Non-pigmented ciliary epithelial cell (primary cell): ENCODE measurements around the gene PDE7B.

ENCODE experiments used
- DNase-seq: peaks from one replicate; pipeline ENCODE4 v3.0.0-alpha.2; 2010; ENCODE audit warnings: low read depth

PDE7B gene

DNA sequence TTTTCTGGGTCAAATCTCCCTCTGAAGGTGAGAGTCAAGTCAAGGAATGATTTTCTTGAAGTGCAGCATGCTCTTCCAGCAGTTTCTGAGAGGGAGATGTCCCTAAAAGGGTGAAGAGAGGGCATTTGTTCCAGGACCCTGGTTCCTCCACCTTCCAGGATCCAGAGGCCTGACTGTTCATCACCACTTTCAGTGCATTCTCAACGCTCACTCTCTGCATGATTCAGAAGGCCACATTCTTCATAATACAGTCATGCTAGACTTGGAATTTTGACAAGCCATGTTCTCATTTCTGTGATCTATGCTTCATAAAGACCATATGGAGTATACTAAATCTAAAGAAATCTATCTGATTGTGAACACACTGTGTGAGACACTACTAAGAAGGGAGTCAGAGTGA lies 85.1 kb downstream of the PDE7B start:
- DNase-seq = peak; percentile 97

DNA sequence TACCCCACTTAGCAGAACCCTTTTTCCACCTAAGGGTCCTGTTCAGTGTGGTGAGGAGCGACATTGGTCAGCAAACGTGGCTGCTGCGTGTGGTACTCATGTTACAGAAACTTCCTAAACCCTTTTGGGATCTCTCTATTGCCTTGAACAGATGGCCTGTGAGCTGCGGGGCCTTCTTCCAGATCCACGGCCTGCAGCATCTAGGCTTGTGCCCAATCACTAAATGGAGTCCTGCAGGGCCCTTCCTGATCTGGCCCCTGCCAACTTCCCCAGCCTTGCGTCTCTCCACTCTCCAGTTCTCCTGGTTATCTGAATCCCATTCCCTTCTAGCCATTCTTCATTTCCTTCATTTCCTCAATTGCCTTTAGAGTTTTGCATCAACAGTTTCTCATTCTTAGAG lies 85.6 kb downstream of the PDE7B start:
- DNase-seq = no peak

DNA sequence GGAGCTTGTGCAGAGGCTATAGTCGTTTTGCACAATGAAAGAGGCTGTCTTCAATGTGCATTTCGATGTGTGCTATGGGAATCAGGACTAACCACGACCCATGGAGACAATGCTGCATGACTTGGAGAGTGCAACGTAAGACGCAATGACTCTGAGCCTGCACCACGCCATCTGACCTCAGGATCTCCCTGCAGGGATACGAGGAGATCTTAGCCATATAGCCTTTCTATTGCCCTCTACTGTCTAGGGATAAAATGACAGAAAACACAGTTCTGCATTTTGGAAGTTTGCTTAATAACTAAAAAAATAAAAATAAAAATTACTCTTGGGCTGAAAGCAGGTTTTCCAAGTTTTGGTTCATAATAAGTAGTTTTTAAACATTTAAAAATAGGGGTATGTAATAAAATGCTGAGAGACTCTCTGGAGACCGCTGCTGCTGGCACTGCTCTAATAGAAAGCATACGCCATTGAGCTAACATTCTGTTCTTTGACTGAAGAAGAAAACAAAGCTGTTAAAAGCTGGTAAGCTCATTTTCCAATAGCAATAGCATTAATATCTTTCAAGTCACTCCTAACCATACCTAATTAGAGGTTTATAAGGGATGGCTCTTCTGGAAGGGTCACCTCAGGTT lies 87.2 kb downstream of the PDE7B start:
- no peak for DNase-seq

DNA sequence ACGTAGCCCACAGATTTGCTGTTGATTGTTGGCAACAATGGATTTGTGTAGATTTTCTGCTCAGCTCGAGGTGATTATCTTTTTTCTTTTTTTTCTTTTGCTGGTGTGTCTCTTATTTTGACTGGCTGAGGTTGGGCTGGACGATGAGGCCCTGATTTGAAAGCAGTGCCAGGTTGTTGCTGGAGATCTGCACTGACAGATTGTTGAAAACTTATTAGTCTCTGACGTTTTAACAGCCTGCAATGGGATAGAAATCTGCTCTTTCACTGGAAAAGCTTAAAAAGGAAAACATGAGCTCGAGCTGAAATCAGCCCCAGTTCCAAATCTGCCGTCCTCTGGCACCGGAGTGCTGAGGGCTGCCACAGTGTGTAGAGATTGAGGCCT lies 87.7 kb downstream of the PDE7B start:
- no peak for DNase-seq

DNA sequence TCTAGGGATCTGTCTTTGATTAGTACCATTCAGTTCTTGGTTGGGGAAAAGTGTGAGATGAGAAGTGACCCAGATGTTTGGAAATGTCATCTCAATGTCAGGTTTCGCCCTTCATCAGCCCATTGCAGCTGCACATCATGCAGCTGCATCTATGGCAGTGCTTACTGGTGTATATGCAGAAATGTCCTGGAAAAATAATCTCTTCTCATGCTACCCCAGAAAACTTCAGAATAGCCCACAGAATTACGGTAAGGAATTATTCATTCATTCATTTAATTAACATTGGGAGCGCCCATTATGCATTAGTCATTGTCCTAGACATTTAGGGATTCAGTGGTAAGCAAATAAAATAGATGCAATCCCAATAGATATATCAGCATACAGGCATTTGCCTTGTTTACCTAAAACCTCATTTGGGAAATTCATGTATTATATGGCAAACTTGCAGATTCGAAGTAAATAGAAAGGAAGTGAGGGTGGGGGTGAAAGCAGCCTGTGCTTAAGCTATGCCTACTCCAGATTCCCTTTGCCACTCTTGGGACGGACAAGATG lies 89.2 kb downstream of the PDE7B start:
- no peak for DNase-seq

DNA sequence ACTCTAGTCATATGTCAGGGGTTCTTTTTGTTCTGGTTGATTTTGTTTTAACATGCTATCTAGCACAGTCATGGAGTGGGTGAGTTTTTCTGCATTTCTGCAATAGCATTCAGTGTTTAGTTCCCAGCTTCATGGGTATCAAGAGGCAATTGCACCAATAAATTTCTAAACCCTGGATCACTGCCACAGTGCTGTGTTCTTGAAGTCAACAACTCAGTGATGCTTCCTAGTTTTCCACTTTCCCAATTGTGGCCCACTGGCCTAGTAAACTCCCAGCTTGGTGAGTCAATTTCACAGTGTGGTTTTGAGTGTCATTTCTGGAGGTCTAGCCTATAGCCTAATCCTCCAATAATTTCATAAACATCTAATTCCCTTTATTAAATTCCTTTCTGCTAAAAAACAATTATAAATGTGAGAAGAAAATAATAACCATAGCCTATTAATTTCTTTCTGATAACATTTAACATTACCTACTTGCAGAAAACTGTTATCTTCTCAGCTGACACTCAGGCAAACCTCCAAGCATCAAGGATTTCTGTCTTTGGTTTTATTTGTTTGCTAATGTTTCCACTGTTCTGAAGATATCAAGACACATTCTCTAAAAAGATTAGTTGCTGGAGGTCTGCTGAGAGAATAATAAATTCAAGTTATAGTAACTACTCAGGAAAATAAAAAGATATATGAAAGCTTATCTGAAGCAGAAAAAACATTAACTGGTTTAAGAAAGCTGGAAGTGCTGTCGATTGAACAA lies 89.9 kb downstream of the PDE7B start:
- no peak for DNase-seq

DNA sequence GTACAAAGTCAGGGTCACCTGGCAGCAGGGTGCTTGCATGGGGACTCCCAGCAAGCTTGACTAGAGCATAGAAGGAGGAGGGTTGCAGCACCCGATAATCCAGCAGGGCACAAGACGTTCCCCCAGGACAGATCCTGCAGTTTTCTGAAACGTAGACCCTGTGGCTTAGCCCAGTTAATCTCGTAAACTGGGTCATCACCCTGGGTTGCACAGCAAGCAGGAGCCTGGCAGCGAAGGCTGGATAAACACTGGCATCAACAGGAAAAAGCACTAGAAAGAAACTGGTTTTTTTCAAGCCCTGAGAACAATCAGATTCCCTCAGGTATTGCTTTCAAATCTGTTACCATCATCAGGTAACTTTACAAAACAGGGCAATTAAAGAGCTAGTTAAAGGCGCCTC lies 92.6 kb downstream of the PDE7B start:
- no peak for DNase-seq

DNA sequence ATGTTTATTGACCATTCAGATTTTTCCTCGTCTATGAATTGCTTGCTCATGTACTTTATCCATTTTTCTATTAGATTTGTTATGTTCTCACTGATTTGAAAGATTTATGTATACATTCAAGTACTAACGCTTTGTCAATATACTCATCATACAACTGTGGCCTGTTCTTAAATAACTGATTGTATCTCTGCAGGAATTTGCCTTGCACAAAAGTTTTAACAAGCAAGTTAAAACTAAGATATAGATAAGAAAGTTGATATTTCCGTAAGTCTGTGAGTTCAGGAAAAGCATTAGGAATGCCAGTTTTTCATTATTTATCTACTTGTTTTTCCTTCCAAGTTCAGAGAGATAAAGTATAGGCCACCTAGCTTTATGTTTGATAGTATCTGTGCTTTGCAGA lies 95.2 kb downstream of the PDE7B start:
- DNase-seq = no peak

DNA sequence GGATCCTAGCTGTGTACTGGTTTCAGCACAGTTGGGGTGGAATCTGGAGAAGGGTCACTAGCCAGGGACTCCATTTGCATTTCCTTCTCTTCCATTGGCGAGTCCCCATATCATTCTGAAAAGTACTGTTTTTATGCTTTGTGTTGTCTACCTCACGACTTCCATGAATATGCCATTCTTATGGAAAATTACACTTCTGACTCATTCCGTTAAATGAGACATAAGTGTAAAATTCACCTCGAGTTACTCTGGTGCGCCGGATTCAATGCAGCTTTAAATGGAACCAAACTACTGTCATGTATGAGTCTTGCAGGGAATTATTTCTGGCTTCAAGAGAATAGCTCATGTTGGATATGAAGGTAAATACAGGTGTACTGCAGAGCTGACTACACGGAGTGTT lies 99.2 kb downstream of the PDE7B start:
- no peak for DNase-seq

DNA sequence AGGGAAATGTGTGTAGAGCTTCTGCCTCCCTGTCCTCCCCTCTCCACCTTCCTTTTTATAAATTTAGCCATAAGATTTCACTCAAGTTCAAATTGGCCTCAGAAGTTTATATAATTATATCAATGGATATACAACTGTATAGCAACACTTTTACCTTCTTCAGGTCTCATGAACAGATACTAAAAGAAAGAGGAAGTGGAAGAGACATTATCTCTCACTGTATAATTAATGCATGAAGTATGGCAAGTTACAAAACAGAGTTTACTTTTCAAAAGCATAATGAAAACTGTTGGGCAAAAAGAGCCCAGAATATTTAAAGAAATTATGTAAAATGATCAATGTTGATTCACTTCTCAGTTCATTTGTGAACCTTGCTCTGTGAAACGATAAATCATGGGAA lies 99.7 kb downstream of the PDE7B start:
- DNase-seq = no peak

DNA sequence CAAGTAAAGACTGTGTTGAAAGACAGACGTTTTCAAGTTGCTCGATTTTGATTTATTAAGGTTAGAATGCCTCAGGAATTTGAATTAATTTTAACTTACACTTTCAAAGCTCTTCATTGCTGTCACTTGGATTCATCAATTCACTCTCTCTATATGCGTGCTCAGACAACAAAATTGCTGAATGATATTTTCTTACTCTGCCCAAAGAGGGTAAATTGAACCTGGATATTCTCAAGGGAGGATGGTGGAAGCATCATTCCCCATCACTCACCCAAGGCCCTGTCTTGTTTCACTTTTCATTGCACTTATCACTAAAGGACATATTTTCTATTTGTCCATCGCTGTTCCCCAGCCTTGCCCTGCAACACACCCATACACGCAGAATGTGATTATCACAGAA lies 102.3 kb downstream of the PDE7B start:
- no peak for DNase-seq

DNA sequence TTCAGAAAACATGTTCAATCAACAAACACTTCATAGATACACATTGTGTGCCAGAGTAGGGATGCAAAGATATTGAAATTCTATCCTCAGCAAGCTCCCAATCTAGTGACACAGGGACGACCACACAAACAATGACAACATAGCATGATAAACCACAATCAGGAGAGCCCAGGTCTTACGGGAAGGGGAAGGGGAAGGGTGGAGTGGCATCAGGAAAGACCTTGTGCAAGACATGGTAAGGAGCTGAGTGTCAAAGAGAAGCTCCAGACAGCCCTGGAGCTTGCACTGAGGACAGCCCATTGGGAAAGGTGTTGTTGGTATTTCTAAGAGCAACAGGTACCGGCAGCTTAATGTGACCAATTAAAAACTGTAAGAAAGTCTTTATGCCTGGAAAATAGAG lies 103.6 kb downstream of the PDE7B start:
- no peak for DNase-seq

DNA sequence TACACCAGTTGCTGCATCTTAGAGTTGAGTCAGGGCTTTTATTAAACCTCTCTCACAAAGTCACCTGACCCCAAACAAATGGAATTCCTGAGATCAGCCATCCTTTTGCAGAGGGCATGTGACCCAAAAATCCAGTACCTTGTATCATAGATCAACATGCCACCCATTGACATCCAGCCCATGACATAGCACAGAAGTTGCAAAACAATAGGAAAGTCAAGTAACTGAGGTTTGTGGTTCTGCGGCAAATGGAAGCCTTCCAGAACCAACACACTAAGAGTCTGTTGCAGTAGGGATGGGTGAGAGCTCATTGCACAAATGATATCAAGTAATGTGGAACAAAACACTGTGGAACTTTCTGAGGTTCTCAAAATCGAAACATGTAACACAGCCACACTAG lies 111.2 kb downstream of the PDE7B start:
- peak; percentile 80 for DNase-seq

DNA sequence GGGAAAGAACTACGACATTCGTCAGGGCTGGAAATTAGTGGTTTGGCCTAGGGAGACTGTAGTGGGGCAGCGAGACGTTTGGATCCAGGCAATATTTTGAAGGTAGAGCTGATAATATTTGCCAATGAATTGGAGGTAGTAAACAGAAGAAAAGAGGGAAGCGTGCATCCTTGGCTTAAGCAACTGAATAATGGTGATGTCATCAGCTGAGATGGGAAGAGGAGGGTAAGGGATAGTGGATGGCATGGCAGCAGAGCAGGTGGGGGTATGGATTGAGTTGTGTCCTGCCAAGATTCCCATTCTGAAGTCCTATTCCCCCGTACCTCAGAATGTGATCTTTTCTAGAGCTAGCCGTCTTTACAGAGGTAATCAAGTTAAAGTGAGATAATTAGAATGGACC lies 119.2 kb downstream of the PDE7B start:
- DNase-seq = no peak

DNA sequence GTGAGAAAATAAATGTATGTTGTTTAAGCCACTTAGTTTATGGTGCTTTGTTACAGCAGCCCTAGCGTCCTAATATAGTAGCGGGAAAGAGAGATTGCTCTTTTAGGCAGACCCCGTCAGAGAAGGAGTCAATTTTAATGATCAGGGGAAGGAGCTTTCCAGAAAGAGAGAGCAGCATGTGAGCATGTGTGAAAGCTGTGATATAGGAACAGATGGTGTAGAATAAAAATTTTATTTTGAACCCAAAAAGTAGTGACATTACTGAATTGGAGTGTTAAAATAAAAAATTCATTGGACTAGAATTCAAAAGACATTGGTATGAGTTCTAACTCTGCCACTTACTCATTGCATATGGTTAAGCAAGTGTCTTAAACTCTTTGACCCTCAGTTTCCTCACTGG lies 119.8 kb downstream of the PDE7B start:
- DNase-seq = no peak

DNA sequence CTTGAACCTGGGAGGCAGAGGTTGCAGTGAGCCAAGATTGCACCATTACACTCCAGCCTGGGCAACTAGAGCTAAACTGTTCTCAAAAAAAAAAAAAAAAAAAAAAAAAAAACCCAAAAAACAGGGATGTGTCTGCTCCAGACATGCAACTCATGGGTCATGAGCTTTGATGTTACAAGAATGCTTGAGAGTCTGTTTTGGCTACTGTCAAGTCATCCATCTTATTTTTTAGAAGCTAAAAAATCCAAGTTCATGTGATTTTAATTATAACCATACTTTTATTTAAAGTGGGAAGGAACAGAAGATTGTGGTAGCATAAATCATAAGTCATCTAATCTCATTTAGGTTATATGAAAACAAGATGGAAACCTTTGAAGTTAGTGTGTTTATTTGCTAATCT lies 120.6 kb downstream of the PDE7B start:
- no peak for DNase-seq

DNA sequence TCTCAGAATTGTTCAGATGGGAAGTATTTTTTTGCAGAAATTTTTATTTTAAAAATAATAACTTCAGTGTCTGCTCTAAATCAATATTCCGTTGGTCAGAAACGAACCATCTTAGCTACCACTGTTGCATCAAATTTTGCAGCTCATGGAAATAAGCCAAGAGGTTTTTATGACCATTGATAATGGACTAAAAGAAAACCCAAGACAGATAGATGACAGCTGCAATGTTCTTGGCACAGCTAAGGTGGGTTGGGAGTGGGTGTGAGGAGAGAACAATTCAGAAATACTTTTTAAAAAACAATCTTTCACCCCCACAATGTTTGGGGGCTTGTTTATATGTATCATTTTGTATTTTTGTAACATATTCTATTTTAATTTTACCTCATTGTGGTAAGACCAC lies 121.1 kb downstream of the PDE7B start:
- DNase-seq = no peak

DNA sequence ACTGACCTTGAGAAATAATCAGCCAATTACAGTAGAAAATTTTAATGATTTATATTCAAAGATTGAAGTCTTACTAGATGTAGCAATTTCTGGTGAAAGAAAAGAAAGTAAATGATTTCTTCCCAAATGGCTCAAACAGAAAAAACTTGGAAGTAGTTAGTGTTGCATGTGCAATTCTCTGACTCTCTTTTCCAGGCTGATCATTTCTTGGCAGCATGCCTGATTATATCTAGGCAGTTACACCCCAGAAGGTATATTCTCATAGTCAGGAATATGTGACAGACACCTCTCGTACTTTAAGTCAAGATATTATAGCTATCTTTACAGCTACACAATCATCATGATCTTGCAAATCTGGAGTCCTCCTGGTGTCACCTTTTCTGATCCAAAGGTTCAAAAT lies 122.9 kb downstream of the PDE7B start:
- no peak for DNase-seq

DNA sequence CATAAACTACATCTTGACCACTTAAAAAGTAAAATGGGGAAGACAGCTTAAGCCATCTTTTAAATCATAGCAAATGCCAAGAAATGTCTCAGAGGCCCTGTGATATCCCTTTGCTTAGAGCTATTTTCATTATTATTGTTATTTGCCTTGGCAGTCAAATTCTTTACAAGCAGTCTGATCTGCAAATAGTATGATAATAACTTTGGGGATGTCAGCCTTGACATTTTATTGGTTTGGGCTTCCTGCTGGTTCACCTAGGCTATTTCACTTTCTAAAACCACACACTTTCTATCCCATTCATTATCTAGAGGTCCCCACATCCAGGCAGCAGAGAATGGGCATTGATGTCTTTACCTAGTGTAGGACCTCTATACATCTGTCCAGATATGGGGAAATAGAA lies 125.1 kb downstream of the PDE7B start:
- DNase-seq = no peak

DNA sequence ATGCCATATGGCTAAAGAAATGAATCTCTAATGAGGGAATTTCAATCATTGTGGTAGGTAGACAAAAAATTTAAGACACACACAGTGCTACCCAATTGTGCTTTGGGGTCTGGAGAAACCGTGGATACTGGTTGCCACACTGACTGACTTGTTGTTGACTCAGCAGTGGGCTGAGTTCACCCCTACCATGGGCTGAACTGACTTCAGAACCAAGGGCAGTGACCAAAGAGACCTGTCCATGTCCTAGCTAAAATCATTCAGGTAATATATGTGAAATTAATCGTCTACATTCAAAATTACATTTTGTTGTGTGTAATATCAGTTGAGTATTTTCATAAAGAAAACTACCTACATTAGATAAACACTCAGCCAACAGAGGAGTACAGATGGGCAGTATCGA lies 131.6 kb downstream of the PDE7B start:
- no peak for DNase-seq

DNA sequence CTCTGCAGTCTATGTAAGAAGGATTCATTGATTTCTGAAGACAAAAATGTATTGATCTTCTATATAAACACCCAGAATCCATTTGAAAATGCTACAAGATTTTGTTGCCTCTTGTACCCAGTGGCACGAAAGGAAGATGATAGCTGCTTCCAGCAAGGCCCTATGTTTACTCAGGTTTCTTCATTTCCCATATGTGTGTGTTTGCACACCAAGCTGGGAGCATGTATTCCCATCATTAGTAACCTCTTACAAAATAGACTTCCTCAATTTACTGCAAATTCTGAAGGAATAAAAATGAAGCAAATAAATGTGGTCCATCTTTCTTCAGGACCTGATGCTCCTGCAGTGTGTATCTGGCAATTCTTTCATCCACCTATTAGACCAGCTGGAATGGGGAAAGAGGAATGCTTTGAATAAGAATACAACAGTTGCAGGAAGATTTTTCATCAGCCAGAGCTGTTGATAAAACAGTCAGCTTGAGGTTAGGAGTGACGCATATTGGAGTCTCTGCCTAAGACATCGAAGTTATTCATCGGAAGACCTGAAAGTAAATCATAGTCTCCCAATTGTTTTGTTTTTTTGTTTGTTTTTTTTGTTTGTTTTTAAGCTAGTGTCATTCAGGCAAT lies 132.3 kb downstream of the PDE7B start:
- DNase-seq = no peak

DNA sequence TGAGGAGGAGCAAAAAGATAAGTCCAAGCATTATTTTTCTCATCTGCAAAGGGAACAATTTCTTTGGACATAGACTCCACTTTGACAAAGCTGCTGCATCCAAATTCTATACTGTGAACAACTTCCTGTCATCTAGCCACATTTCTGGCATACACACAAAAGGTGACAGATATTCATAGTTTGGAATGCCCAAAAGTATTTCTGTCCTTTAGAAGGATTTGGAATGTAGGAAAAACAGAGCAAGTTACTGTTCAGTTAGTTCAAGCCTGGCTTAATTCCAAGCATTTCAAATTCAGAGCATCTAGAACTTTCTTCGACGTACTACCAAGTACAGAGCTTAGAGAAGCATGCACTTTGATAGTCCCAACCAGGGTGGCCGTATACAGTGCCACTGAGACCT lies 134.0 kb downstream of the PDE7B start:
- no peak for DNase-seq

DNA sequence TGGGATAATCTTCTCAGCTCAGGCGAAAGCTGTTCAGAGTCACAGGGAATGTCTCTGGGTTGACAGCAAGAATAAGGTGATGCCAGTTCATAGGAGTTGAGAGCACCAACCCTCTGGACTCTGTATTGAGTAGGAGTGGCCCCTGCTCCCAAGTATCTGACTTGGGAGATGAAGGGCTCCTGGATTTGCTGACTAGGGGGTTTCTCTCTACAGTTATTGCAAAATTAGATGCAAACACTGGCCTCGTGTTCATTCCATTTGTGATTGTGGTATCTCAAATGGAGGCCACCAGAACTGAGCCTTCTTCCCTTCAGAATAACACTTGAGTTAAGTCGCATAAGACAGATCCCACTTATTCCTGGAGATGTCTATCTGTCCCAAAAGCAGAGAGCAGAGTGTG lies 135.7 kb downstream of the PDE7B start:
- no peak for DNase-seq
